HG02678 (cell line): Measurements from ENCODE around the gene CD248.

Experiments used
- ATAC-seq: cut with Tn5 transposase; IDR thresholded peaks from one replicate; pipeline ENCODE4 v1.9.1; 2021; ENCODE audit warnings: mild to moderate bottlenecking, moderate library complexity; ENCODE audit not compliant: unreplicated experiment

The CD248 gene

GRCh38 chr11:66341502-66342126, 24.8 kb upstream of the CD248 start:
- no peak for ATAC-seq

- no peak for ATAC-seq
Measured at GRCh38 chr11:66340596-66341501, 24.0 kb upstream of the CD248 start.

- ATAC-seq, result no peak
Measured at GRCh38 chr11:66339686-66340483, 23.0 kb upstream of the CD248 start.

GRCh38 chr11:66339162-66339675, 22.4 kb upstream of the CD248 start:
- ATAC-seq, result no peak

GRCh38 chr11:66338276-66339161, 21.7 kb upstream of the CD248 start:
- ATAC-seq, result no peak

GRCh38 chr11:66337103-66337899, 20.5 kb upstream of the CD248 start:
- no peak for ATAC-seq

- ATAC-seq, result peak; percentile 65
Measured at GRCh38 chr11:66336234-66337102, 19.6 kb upstream of the CD248 start, which contains the start of gene RIN1. RIN1 (minus strand) TSS chr11:66336434; CDS start chr11:66336402, 32 bp downstream.

GRCh38 chr11:66335531-66336233, 18.8 kb upstream of the CD248 start:
- no peak for ATAC-seq

GRCh38 chr11:66334605-66335442, 18.0 kb upstream of the CD248 start:
- ATAC-seq, result no peak

- no peak for ATAC-seq
Measured at GRCh38 chr11:66333896-66334604, 17.2 kb upstream of the CD248 start.

GRCh38 chr11:66333220-66333877, 16.5 kb upstream of the CD248 start:
- ATAC-seq, result no peak

- no peak for ATAC-seq
Measured at GRCh38 chr11:66332371-66333219, 15.8 kb upstream of the CD248 start.

- ATAC-seq, result no peak
Measured at GRCh38 chr11:66331542-66332370, 14.9 kb upstream of the CD248 start.

GRCh38 chr11:66330931-66331330, 14.1 kb upstream of the CD248 start:
- ATAC-seq, result no peak
